Motor neuron (in vitro differentiated cells): ENCODE measurements around the gene FAM228B. TPM values are rescaled to one million over a fixed set of nuclear protein-coding genes. Genes with fewer than 3 reads are reported as not detected.
"Not testable (repeated sequence)": the region's sequence is repeated elsewhere in the genome, so short reads cannot be mapped to it uniquely, and the experiment has no call there.

ENCODE experiments used
- ATAC-seq, 8 experiments: fragments of 200-7000 bp; cut with Tn5 transposase; replicated peaks in 6 of 8; 2 replicates each; pipeline ENCODE4 v1.8.0; 2021; ENCODE audit warnings: mild to moderate bottlenecking in 8 of 8, moderate library complexity in 8 of 8
- H3K27ac ChIP-seq, 2 donors: fragments of 250-450 bp; sonication (Bioruptor Pico); 2 replicates each; pipeline ENCODE4 v1.9.0; 2021; ENCODE audit warnings: antibody characterized with exemption in 2 of 2, mild to moderate bottlenecking in 2 of 2, moderate library complexity in 1 of 2
- H3K4me1 ChIP-seq, 2 donors: fragments of 250-450 bp; sonication (Bioruptor Pico); replicated peaks in 1 of 2; 2 replicates each; pipeline ENCODE4 v1.6.1; 2021; ENCODE audit warnings: antibody characterized with exemption in 2 of 2, mild to moderate bottlenecking in 2 of 2, moderate library complexity in 1 of 2
- H3K4me3 ChIP-seq, 5 donors: fragments of 250-450 bp; sonication (Bioruptor Pico); 2 replicates each; pipeline ENCODE4 v1.9.0; 2021; ENCODE audit warnings: antibody characterized with exemption in 5 of 5, mild to moderate bottlenecking in 5 of 5, moderate library complexity in 4 of 5
- WGBS, 10 experiments: fragments of 450-650 bp; shearing (Covaris generic); methylation state at CpG; one replicate each; pipeline ENCODE4 v1.0.0; 2022; 5-methylcytosine and 5-hydroxymethylcytosine counted together
- in situ Hi-C, 9 experiments: fragments of 400-800 bp; cut with MboI; loops; one replicate each; pipeline ENCODE4 v1.15.0; 2021; ENCODE audit warnings: low sequenced_read_pairs in 9 of 9, low pct_unique_long_range_greater_than_20kb in 2 of 9; ENCODE audit not compliant: unreplicated experiment in 9 of 9
- total RNA-seq, 8 experiments: library from RNA; unstranded; fragments of 300-600 nt; gene quantifications; 2 replicates each; pipeline versions ENCODE4 v1.2.3 to v1.2.4, GENCODE V29; 2022

FAM228B gene
- total RNA-seq, 8 experiments from 2014 or later, result 5.7 to 50.3 (median 31.5) TPM

GRCh38 chr2:24197213-24197612, 73.9 kb downstream of the FAM228B start:
- 83% methylated on average over 1 of the region's 1 CpG; no CpG with 5 or more reads in 9 of the 10 experiments for WGBS, 10 experiments
- in situ Hi-C loops, result loop anchor here in 1 of 9 experiments (25.0 kb wide), 1 partner anchor 110 kb away; the partner anchor contains the start of genes SF3B6 and TP53I3
- not testable (repeated sequence) for H3K4me3 ChIP-seq

GRCh38 chr2:24199968-24200590, 76.8 kb downstream of the FAM228B start:
- no peak for ATAC-seq
- in situ Hi-C loops, result loop anchor here in 1 of 9 experiments (25.0 kb wide), 1 partner anchor 113 kb away; the partner anchor contains the start of genes SF3B6 and TP53I3
- Histone ChIP-seq H3K4me3 (no peak overlapping the region), H3K27ac (no peak overlapping the region), H3K4me1 (no peaks in the 10 kb centered on the region)
- WGBS, 10 experiments, result 53 to 100% (median 84%) methylated on average over 2 to 10 of the region's 12 CpGs; no CpG with 5 or more reads in 2 of the 10 experiments

More at GRCh38 chr2:24197213-24197612, 73.9 kb downstream of the FAM228B start:
- not testable (repeated sequence) for ATAC-seq, H3K27ac ChIP-seq, H3K4me1 ChIP-seq

GRCh38 chr2:24200799-24201198, 77.5 kb downstream of the FAM228B start:
- ATAC-seq, result no peak
- no peak overlapping the region for H3K4me3 ChIP-seq
- H3K4me1 ChIP-seq, result no peaks in the 10 kb centered on the region
- in situ Hi-C loops, result no loop called here
- H3K27ac ChIP-seq, result no peak overlapping the region
- WGBS, 10 experiments, result 80 to 100% (median 100%) methylated on average over 1 of the region's 3 CpGs; no CpG with 5 or more reads in 7 of the 10 experiments

GRCh38 chr2:24203029-24203786, 79.9 kb downstream of the FAM228B start:
- H3K4me1 ChIP-seq, result no peaks in the 10 kb centered on the region
- ATAC-seq, result peak in 1 of 8 experiments; percentile 13
- no peak overlapping the region for H3K4me3 ChIP-seq
- 58 to 91% (median 83%) methylated on average over 3 to 16 of the region's 19 CpGs; no CpG with 5 or more reads in 1 of the 10 experiments for whole genome bisulfite sequencing, 10 experiments
- H3K27ac ChIP-seq, result no peak overlapping the region
- in situ Hi-C loops, result no loop called here

GRCh38 chr2:24203787-24204150, 80.5 kb downstream of the FAM228B start:
- WGBS, 10 experiments, result 80 to 100% (median 96%) methylated on average over 1 to 3 of the region's 5 CpGs; no CpG with 5 or more reads in 4 of the 10 experiments
- Histone ChIP-seq H3K4me3 (no peak overlapping the region), H3K4me1 (no peaks in the 10 kb centered on the region), H3K27ac (no peak overlapping the region)
- in situ Hi-C loops, result no loop called here
- ATAC-seq, result no peak

GRCh38 chr2:24204505-24204904, 81.2 kb downstream of the FAM228B start:
- no peak overlapping the region for H3K27ac ChIP-seq
- in situ Hi-C loops, result no loop called here
- H3K4me1 ChIP-seq, result no peaks in the 10 kb centered on the region
- H3K4me3 ChIP-seq, result no peak overlapping the region
- 60 to 100% (median 95%) methylated on average over 1 to 6 of the region's 12 CpGs; no CpG with 5 or more reads in 5 of the 10 experiments for WGBS, 10 experiments
- ATAC-seq, result no peak

- 20 to 90% (median 80%) methylated on average over 1 to 3 of the region's 4 CpGs; no CpG with 5 or more reads in 5 of the 10 experiments for WGBS, 10 experiments
- Histone ChIP-seq H3K27ac (no peak overlapping the region), H3K4me3 (no peak overlapping the region), H3K4me1 (no peaks in the 10 kb centered on the region)
- in situ Hi-C loops, result no loop called here
- no peak for ATAC-seq
Measured at GRCh38 chr2:24205131-24205530, 81.9 kb downstream of the FAM228B start.

GRCh38 chr2:24206242-24206641, 83.0 kb downstream of the FAM228B start:
- Histone ChIP-seq H3K4me3 (no peak overlapping the region), H3K4me1 (no peaks in the 10 kb centered on the region), H3K27ac (no peak overlapping the region)
- in situ Hi-C loops, result no loop called here
- no peak for ATAC-seq
- WGBS, 10 experiments, result no CpG with 5 or more reads among the region's 6 CpGs

GRCh38 chr2:24206714-24207113, 83.4 kb downstream of the FAM228B start:
- H3K27ac ChIP-seq, result no peak overlapping the region
- in situ Hi-C loops, result no loop called here
- H3K4me3 ChIP-seq, result no peak overlapping the region
- WGBS, 10 experiments, result 0 to 100% (median 80%) methylated on average over 1 to 6 of the region's 8 CpGs; no CpG with 5 or more reads in 3 of the 10 experiments
- ATAC-seq, result no peak
- no peaks in the 10 kb centered on the region for H3K4me1 ChIP-seq

- Histone ChIP-seq H3K27ac (no peak overlapping the region), H3K4me1 (no peaks in the 10 kb centered on the region), H3K4me3 (no peak overlapping the region)
- in situ Hi-C loops, result no loop called here
- no peak for ATAC-seq
- 83% methylated on average over 2 of the region's 11 CpGs; no CpG with 5 or more reads in 9 of the 10 experiments for WGBS, 10 experiments
Measured at GRCh38 chr2:24207359-24207758, 84.1 kb downstream of the FAM228B start.

- WGBS, 10 experiments, result 76 to 100% (median 93%) methylated on average over 1 to 6 of the region's 16 CpGs; no CpG with 5 or more reads in 6 of the 10 experiments
- Histone ChIP-seq H3K4me1 (no peaks in the 10 kb centered on the region), H3K4me3 (no peak overlapping the region), H3K27ac (no peak overlapping the region)
- no peak for ATAC-seq
- in situ Hi-C loops, result no loop called here
Measured at GRCh38 chr2:24208490-24208889, 85.2 kb downstream of the FAM228B start.

- Histone ChIP-seq H3K27ac (no peak overlapping the region), H3K4me3 (no peak overlapping the region), H3K4me1 (no peaks in the 10 kb centered on the region)
- no peak for ATAC-seq
- WGBS, 10 experiments, result 17 to 95% (median 88%) methylated on average over 1 to 12 of the region's 17 CpGs; no CpG with 5 or more reads in 2 of the 10 experiments
- in situ Hi-C loops, result no loop called here
Measured at GRCh38 chr2:24209389-24210105, 86.3 kb downstream of the FAM228B start.

GRCh38 chr2:24210106-24210455, 86.8 kb downstream of the FAM228B start:
- in situ Hi-C loops, result no loop called here
- no peak for ATAC-seq
- H3K4me1 ChIP-seq, result no peaks in the 10 kb centered on the region
- H3K4me3 ChIP-seq, result no peak overlapping the region
- 92 to 100% (median 100%) methylated on average over 1 to 2 of the region's 2 CpGs; no CpG with 5 or more reads in 5 of the 10 experiments for WGBS, 10 experiments
- no peak overlapping the region for H3K27ac ChIP-seq
